KOPT-K1 (cell line): Measurements from ENCODE around the gene MARCO.

Source experiments
- H3K27ac ChIP-seq: fragments of 200-600 bp; sonication (generic); 2 replicates; pipeline ENCODE4 v1.5.1; 2016; ENCODE audit warnings: antibody characterized with exemption, mild to moderate bottlenecking, low read depth, low read length; ENCODE audit not compliant: poor library complexity, severe bottlenecking
- H3K36me3 ChIP-seq: fragments of 200-600 bp; sonication (generic); 2 replicates; pipeline ENCODE4 v1.5.1; 2017; ENCODE audit warnings: antibody characterized with exemption, mild to moderate bottlenecking, low read length, moderate library complexity; ENCODE audit not compliant: insufficient read depth
- H3K9me3 ChIP-seq: fragments of 200-600 bp; sonication (generic); 2 replicates; pipeline ENCODE4 v1.5.1; 2017; ENCODE audit warnings: antibody characterized with exemption, low read length, mild to moderate bottlenecking; ENCODE audit not compliant: insufficient read depth, poor library complexity, severe bottlenecking

Gene MARCO

GRCh38 chr2:118979152-118979861 is 37.3 kb downstream of the MARCO start:
- Histone ChIP-seq H3K27ac (no peak overlapping the region), H3K36me3 (no peaks in the 10 kb centered on the region), H3K9me3 (no peaks in the 10 kb centered on the region)

- H3K9me3 ChIP-seq = no peaks in the 10 kb centered on the region
- no peaks in the 10 kb centered on the region for H3K36me3 ChIP-seq
- no peak overlapping the region for H3K27ac ChIP-seq
Observed at GRCh38 chr2:118980022-118980421, 38.0 kb downstream of the MARCO start.

- no peak overlapping the region for H3K27ac ChIP-seq
- H3K36me3 ChIP-seq = no peaks in the 10 kb centered on the region
- no peaks in the 10 kb centered on the region for H3K9me3 ChIP-seq
Observed at GRCh38 chr2:118980573-118980972, 38.6 kb downstream of the MARCO start.

GRCh38 chr2:118981632-118982031 is 39.6 kb downstream of the MARCO start:
- H3K27ac ChIP-seq = no peak overlapping the region
- no peaks in the 10 kb centered on the region for H3K9me3 ChIP-seq
- H3K36me3 ChIP-seq = no peaks in the 10 kb centered on the region

- Histone ChIP-seq H3K36me3 (no peaks in the 10 kb centered on the region), H3K9me3 (no peaks in the 10 kb centered on the region), H3K27ac (no peak overlapping the region)
Observed at GRCh38 chr2:118982039-118982438, 40.0 kb downstream of the MARCO start.

- Histone ChIP-seq H3K9me3 (no peaks in the 10 kb centered on the region), H3K36me3 (no peaks in the 10 kb centered on the region), H3K27ac (no peak overlapping the region)
Observed at GRCh38 chr2:118983133-118983532, 41.1 kb downstream of the MARCO start.

GRCh38 chr2:118983915-118984314 is 41.9 kb downstream of the MARCO start:
- no peak overlapping the region for H3K27ac ChIP-seq
- no peaks in the 10 kb centered on the region for H3K9me3 ChIP-seq
- no peaks in the 10 kb centered on the region for H3K36me3 ChIP-seq

GRCh38 chr2:118986738-118987137 is 44.7 kb downstream of the MARCO start:
- H3K27ac ChIP-seq = no peak overlapping the region
- H3K9me3 ChIP-seq = no peaks in the 10 kb centered on the region
- no peaks in the 10 kb centered on the region for H3K36me3 ChIP-seq

- Histone ChIP-seq H3K36me3 (no peaks in the 10 kb centered on the region), H3K27ac (no peak overlapping the region), H3K9me3 (no peaks in the 10 kb centered on the region)
Observed at GRCh38 chr2:118987886-118988285, 45.9 kb downstream of the MARCO start.

- Histone ChIP-seq H3K9me3 (no peaks in the 10 kb centered on the region), H3K27ac (no peak overlapping the region), H3K36me3 (no peaks in the 10 kb centered on the region)
Observed at GRCh38 chr2:118988706-118989105, 46.7 kb downstream of the MARCO start.

- Histone ChIP-seq H3K36me3 (no peaks in the 10 kb centered on the region), H3K27ac (no peak overlapping the region)
Observed at GRCh38 chr2:118989481-118989880, 47.5 kb downstream of the MARCO start.

GRCh38 chr2:118990757-118991545 is 49.0 kb downstream of the MARCO start:
- no peak overlapping the region for H3K27ac ChIP-seq
- no peaks in the 10 kb centered on the region for H3K9me3 ChIP-seq
- H3K36me3 ChIP-seq = no peaks in the 10 kb centered on the region

More at GRCh38 chr2:118989481-118989880, 47.5 kb downstream of the MARCO start:
- H3K9me3 ChIP-seq = no peaks in the 10 kb centered on the region

GRCh38 chr2:118991554-118991953 is 49.6 kb downstream of the MARCO start:
- H3K9me3 ChIP-seq = no peaks in the 10 kb centered on the region
- H3K36me3 ChIP-seq = no peaks in the 10 kb centered on the region
- H3K27ac ChIP-seq = no peak overlapping the region

GRCh38 chr2:118992740-118993391 is 50.9 kb downstream of the MARCO start:
- Histone ChIP-seq H3K36me3 (no peaks in the 10 kb centered on the region), H3K27ac (no peak overlapping the region), H3K9me3 (no peaks in the 10 kb centered on the region)

- Histone ChIP-seq H3K36me3 (no peaks in the 10 kb centered on the region), H3K27ac (no peak overlapping the region), H3K9me3 (no peaks in the 10 kb centered on the region)
Observed at GRCh38 chr2:118993392-118993752, 51.4 kb downstream of the MARCO start.
